SK-N-SH treated with all-trans-retinoic acid at 6 μM for 48 hours (cell line): ENCODE data around the gene GRID1.

Experiments
- RARB ChIP-seq: fragments of 250-450 bp; sonication (Bioruptor Pico); IDR thresholded peaks from 2 replicates; pipeline ENCODE4 v1.8.0; 2021; ENCODE audit warnings: mild to moderate bottlenecking, moderate library complexity
- TCF4 ChIP-seq: fragments of 250-450 bp; sonication (Bioruptor Pico); IDR thresholded peaks from 2 replicates; pipeline ENCODE4 v1.8.0; 2021; ENCODE audit warnings: mild to moderate bottlenecking, moderate library complexity, borderline replicate concordance
- TOX ChIP-seq: fragments of 250-450 bp; sonication (Bioruptor Pico); IDR thresholded peaks from 2 replicates; pipeline ENCODE4 v1.8.0; 2021; ENCODE audit warnings: mild to moderate bottlenecking, moderate library complexity, borderline replicate concordance
- ZFP30 ChIP-seq: fragments of 450-650 bp; formaldehyde crosslinking; IDR thresholded peaks from 2 replicates; pipeline ENCODE4 v1.5.0; 2022; ENCODE audit warnings: mild to moderate bottlenecking, moderate library complexity
- ZNF70 ChIP-seq: fragments of 450-650 bp; formaldehyde crosslinking; IDR thresholded peaks from 2 replicates; pipeline ENCODE4 v1.5.0; 2020; ENCODE audit warnings: mild to moderate bottlenecking, moderate library complexity

DNA sequence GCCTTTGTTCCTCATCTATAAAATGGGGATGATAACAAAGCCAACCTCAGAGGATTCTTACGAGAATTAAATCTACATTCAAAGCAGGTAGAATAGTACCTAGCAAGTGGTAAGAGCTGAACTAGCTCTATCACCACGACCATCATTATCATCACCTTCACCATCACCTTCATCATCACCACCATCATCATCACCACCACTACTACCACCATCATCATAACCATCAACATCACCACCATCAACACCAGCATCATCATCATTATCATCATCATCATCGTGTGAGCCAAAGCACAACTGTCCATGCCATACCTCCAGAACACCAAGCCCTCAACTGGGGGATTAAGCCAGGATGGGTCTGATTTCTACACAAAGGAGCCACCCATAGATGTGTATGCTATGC lies 206.8 kb downstream of the GRID1 start:
- TF ChIP-seq RARB (CRISPR knock-in tag) (no peak), ZNF70 (CRISPR knock-in tag) (no peak), TOX (CRISPR knock-in tag) (no peak), TCF4 (CRISPR knock-in tag) (no peak), ZFP30 (no peak)
